Vagina (tissue), 2 donors: ENCODE measurements around the gene LCE1E. TPM values are rescaled to one million over a fixed set of nuclear protein-coding genes. Genes with fewer than 3 reads are reported as not detected.

Experiments used
- DNase-seq, 2 donors: peaks; one replicate each; pipeline ENCODE4 v3.0.0-alpha.2; 2017; ENCODE audit errors: extremely low spot score in 2 of 2
- H3K27ac ChIP-seq: fragments of 200-600 bp; sonication (generic); one replicate; pipeline ENCODE4 v1.5.1; 2019
- H3K27me3 ChIP-seq: fragments of 200-600 bp; sonication (generic); one replicate; pipeline ENCODE4 v1.5.1; 2019
- H3K36me3 ChIP-seq, 2 donors: fragments of 200-600 bp; sonication (generic); one replicate each; pipeline ENCODE4 v1.5.1; 2017 to 2019
- H3K4me1 ChIP-seq: fragments of 200-600 bp; sonication (generic); one replicate; pipeline ENCODE4 v1.5.1; 2019
- H3K4me3 ChIP-seq, 2 donors: fragments of 200-600 bp; sonication (generic); 1 replicate in 1 of 2; 2 replicates in 1 of 2; pipeline ENCODE4 v1.5.1; 2016 to 2019
- H3K9me3 ChIP-seq: fragments of 200-600 bp; sonication (generic); one replicate; pipeline ENCODE4 v1.5.1; 2019
- CTCF ChIP-seq, 3 experiments: fragments of 450-650 bp in 2 of 3; fragments of 200-600 bp in 1 of 3; sonication (generic) in 1 of 3; IDR thresholded peaks; one replicate each; pipeline ENCODE4 v1.5.1; 2017 to 2019; ENCODE audit warnings: antibody characterized with exemption in 3 of 3, mild to moderate bottlenecking in 2 of 3, moderate library complexity in 2 of 3
- POLR2A ChIP-seq, 2 donors: fragments of 450-650 bp; IDR thresholded peaks; one replicate each; pipeline ENCODE4 v1.6.1; 2017; ENCODE audit warnings: antibody characterized with exemption in 2 of 2, mild to moderate bottlenecking in 2 of 2, moderate library complexity in 2 of 2
- POLR2AphosphoS5 ChIP-seq, 2 donors: sonication (generic); formaldehyde crosslinking; IDR thresholded peaks; one replicate each; pipeline ENCODE4 v1.9.0; 2017; ENCODE audit warnings: antibody characterized with exemption in 2 of 2, mild to moderate bottlenecking in 2 of 2, low read depth in 1 of 2; ENCODE audit not compliant: insufficient read depth in 1 of 2
- intact Hi-C: fragments of 100-400 bp; cut with DNase I; formaldehyde crosslinking; loops from one replicate; pipeline ENCODE4 v1.15.1; 2023
- total RNA-seq: library from RNA; depleted of rRNA; stranded (reverse); fragments of >200 nt; gene quantifications from one replicate; pipeline ENCODE4 v1.2.3, GENCODE V29; 2016

Gene LCE1E
- total RNA-seq, 1 donor from 2014 or later: not detected

DNA sequence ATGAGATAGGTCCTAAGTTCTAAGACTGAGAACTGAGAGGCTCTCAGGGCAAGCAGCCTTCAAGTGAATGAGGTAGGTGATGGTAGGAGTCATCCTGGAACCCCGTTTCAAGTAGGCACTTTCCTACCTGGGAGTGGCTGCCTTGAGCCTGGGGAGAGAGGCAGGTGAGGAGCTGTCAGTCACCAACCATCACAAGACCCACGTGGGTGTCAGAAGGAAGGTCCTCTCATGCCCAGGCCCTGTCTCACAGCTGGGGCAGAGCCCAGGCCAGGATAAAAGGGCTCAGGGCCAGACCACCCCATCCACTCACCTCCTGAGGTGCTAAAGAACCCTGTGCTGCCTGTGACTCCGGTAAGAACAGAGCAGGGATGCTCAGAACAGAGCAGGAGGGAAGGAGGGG is 10.4 kb downstream of the LCE1E start, which contains the start of gene LCE1D:
TSS of gene LCE1D (plus strand) at position 301 of the 400 bp plus-strand sequence. CDS start 1,074 bp downstream, outside the sequence.
- DNase-seq: no peak
- Histone ChIP-seq H3K27ac (no peak within 1 kb of the TSS), H3K27me3 (no peaks in the 10 kb centered on the region), H3K4me3 (no peak within 1 kb of the TSS), H3K4me1 (no peaks in the 10 kb centered on the region), H3K36me3 (no peaks in the 10 kb centered on the region), H3K9me3 (no peaks in the 10 kb centered on the region)
- TF ChIP-seq CTCF (IDR thresholded peaks at IDR 0.05) (no peak), POLR2AphosphoS5 (IDR thresholded peaks at IDR 0.05; ENCODE audit: insufficient read depth in 1 of 2, low read depth in 1 of 2) (no peak), POLR2A (IDR thresholded peaks at IDR 0.05) (no peak)
- intact Hi-C loops: no loop called here

GRCh38 chr1:152801333-152801732 is 15.3 kb downstream of the LCE1E start:
- DNase-seq: no peak
- TF ChIP-seq POLR2AphosphoS5 (IDR thresholded peaks at IDR 0.05; ENCODE audit: insufficient read depth in 1 of 2, low read depth in 1 of 2) (no peak), CTCF (IDR thresholded peaks at IDR 0.05) (no peak), POLR2A (IDR thresholded peaks at IDR 0.05) (no peak)
- H3K9me3 ChIP-seq: no peaks in the 10 kb centered on the region
- H3K4me3 ChIP-seq: no peak overlapping the region
- H3K36me3 ChIP-seq: no peaks in the 10 kb centered on the region
- no peak overlapping the region for H3K27ac ChIP-seq
- H3K4me1 ChIP-seq: no peaks in the 10 kb centered on the region
- no peaks in the 10 kb centered on the region for H3K27me3 ChIP-seq
- intact Hi-C loops: no loop called here

DNA sequence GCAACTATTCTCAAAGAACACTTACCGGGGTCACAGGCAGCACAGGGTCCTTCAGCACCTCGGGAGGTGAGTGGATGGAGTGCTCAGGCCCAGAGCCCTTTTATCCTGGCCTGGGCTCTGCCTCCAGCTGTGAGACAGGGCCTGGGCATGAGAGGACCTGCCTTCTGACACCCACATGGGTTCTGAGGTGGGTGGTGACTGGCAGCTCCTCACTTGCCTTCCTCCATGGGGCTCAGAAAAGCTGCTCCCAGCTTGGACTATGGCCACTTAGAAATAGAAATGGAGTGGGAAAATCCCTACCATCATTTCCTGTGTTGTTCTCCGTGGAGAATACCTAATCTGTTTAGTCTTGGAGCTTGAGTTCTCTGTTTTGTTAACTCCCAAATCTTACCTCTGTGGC is 20.5 kb downstream of the LCE1E start, which contains the start of gene LCE1C:
TSS of gene LCE1C (minus strand) at position 76 of the 400 bp plus-strand sequence. CDS start 1,173 bp downstream, outside the sequence.
- no peaks in the 10 kb centered on the region for H3K36me3 ChIP-seq
- no peak for DNase-seq
- H3K9me3 ChIP-seq: no peaks in the 10 kb centered on the region
- intact Hi-C loops: no loop called here
- no peaks in the 10 kb centered on the region for H3K27me3 ChIP-seq
- H3K4me1 ChIP-seq: no peaks in the 10 kb centered on the region
- no peak within 1 kb of the TSS for H3K27ac ChIP-seq
- TF ChIP-seq CTCF (IDR thresholded peaks at IDR 0.05): no peak
- no peak within 1 kb of the TSS for H3K4me3 ChIP-seq

GRCh38 chr1:152811050-152811449 is 25.0 kb downstream of the LCE1E start:
- no peak overlapping the region for H3K4me3 ChIP-seq
- H3K9me3 ChIP-seq: no peaks in the 10 kb centered on the region
- no peaks in the 10 kb centered on the region for H3K27me3 ChIP-seq
- no peak overlapping the region for H3K27ac ChIP-seq
- TF ChIP-seq POLR2AphosphoS5 (IDR thresholded peaks at IDR 0.05; ENCODE audit: insufficient read depth in 1 of 2, low read depth in 1 of 2) (no peak), POLR2A (IDR thresholded peaks at IDR 0.05) (no peak), CTCF (IDR thresholded peaks at IDR 0.05) (no peak)
- no peaks in the 10 kb centered on the region for H3K36me3 ChIP-seq
- DNase-seq: no peak
- intact Hi-C loops: no loop called here
- H3K4me1 ChIP-seq: no peaks in the 10 kb centered on the region

DNA sequence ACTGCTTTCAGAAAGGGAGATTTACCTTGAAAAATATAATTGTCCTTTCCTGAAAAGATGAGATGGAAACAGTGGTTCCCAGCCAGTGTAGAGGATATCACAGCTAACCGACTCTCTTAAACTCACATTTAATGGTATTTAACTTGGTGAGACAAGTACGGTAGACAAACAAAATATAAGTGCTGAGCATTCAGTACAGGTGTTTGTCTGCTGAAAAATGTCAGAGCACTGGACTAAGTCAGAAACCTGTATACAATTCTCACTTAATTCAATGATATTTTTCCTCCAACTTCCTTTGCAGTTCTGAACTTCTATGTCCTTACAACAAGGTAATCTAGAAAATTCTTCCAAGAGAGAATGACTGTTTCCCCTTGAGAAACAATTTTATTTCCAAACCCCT is 25.6 kb downstream of the LCE1E start, which contains the start of gene LCE1B:
TSS of gene LCE1B (plus strand) at position 301 of the 400 bp plus-strand sequence. CDS start 476 bp downstream, outside the sequence.
- no peaks in the 10 kb centered on the region for H3K27me3 ChIP-seq

More for the DNA sequence above, 25.6 kb downstream of the LCE1E start, which contains the start of gene LCE1B:
- no peak within 1 kb of the TSS for H3K4me3 ChIP-seq
- DNase-seq: no peak
- no peaks in the 10 kb centered on the region for H3K4me1 ChIP-seq
- intact Hi-C loops: no loop called here
- TF ChIP-seq POLR2AphosphoS5 (IDR thresholded peaks at IDR 0.05; ENCODE audit: insufficient read depth in 1 of 2, low read depth in 1 of 2): no peak
- H3K9me3 ChIP-seq: no peaks in the 10 kb centered on the region
- H3K27ac ChIP-seq: no peak within 1 kb of the TSS
- no peaks in the 10 kb centered on the region for H3K36me3 ChIP-seq
